Measurements from ENCODE around the gene PRICKLE4. TPM values are rescaled to one million over a fixed set of nuclear protein-coding genes. Genes with fewer than 3 reads are reported as not detected.
"Not testable (repeated sequence)": the region's sequence is repeated elsewhere in the genome, so short reads cannot be mapped to it uniquely, and the experiment has no call there.

PRICKLE4 gene
- total RNA-seq, 1 donor from 2014 or later = 13.1 TPM

DNA sequence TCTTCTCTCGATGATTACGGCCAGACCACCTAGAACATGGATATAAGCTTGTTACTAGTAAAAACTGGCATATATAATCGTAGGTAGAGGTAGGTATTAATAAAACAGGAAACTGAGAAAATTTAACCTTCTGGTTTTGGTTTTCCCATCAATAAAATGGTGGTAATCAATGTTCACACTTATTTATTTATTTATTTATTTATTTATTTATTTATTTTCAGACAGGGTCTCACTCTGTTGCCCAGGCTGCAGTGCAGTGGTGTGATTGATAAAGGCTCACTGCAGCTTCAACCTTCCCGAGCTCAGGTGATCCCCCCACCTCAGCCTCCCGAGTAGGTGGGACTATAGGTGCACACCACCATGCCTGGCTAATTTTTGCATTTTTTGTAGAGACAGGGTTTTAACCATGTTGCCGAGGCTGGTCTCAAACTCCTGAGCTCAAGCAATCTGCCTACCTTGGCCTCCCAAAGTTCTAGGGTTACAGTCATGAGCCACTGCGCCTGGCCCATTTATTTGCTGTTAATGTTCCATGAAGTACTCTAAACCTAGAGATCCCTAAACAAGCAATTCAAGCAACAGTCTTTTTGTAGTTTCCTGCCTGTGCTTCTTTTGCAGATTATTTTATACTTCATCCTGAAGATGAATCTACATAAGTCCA lies 18.4 kb downstream of the PRICKLE4 start:
- DNase-seq (ENCODE audit: low spot score) = no peak

DNA sequence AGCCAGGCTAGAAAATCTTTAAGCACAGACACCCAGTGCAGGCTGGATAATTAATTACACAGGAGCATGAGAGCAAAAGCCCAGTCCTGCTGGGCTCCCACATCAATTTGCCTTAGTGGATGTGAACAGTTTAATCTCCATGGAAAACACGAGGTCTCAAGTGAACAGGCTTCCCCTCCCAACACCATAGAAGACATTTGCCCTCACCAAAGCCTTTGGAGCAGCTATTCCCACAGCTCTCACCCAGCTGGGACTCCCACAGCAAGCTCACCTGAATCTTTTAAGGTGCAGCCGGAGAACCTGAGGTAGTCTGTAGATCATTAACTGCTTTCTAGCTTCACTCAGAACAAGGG lies 19.0 kb downstream of the PRICKLE4 start:
- DNase-seq (ENCODE audit: low spot score) = no peak

DNA sequence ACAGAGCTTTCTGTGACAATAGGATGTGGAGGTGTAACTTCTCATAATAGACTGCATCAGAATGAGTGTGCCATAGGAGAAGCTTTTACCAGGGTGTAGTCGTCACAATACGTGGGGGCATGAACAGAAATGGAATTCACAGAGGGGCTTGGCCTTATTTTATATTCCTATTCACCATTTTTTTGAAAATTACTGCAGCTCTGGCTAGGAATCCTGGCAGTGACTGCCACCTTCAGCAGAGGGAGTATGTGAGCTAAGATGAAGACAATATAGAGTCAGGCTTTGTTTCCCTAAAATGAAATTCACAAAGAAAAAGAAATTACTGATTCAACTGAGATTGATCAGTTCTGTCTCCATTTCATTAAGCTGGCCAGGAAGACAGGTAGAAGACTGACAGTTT lies 20.8 kb downstream of the PRICKLE4 start:
- no peak for DNase-seq (ENCODE audit: low spot score)

DNA sequence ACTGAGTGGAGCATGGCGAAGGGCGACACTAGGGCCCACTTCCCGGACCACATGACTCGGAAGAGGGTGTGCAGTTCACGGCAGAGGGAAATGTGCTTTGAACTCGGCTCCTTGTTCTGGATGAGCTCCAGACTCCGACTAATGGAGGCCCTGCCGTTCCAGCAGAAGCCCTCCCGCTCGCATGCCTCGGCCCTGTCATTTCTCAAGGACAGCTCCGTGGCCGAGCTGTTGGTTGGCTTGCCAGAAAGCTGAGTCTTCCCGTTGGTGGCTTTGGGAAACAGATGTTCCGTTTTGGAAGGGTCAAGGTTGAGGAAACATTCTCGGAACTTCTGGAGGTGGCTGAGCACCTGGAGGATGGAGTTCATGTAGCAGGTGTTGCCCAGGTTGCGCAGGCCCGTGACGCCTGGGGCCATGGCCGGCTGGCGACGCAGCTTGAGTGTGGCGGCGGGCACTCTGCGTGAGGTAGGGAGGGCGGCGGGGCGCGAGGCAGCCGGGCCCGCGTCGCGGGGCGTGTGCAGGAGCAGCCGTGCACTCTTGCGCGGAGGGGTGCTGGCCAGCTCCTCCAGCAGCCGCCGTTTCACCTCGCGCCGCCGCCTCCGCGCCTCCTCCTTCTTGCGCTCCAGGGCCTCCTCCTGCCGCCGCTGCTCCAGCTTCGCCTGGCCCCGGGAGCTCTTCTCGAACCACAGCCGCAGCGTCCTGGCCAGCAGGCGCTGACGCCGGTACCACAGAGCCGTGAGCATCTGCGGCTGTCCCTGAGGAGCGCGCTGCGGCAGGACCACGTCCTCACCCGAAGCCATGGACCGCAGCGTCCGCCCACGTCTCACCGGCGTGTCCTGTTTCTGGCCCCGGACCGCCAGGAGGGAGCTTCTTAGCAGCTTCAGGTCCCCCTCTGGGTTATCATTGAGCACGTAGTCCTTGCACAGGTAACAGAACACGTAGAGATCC lies 25.5 kb downstream of the PRICKLE4 start:
- DNase-seq (ENCODE audit: low spot score) = no peak

DNA sequence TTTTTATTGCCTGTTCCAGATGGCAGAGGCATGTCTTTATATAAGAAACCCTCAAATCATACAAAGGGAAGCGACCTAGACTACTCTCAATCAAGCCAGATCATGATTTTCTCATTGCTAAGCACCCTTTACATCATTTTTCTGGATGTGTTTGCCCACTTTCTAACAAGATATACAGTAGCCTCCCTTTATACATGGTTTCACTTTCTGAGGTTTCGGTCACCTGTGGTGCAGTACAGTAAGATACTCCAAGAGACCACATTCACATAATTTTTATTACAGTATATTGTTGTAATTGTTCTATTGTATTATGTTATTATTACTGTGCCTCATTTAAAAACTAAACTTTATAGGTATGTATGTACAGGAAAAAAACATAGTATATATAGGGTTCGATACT lies 30.5 kb downstream of the PRICKLE4 start:
- DNase-seq (ENCODE audit: low spot score) = no peak

DNA sequence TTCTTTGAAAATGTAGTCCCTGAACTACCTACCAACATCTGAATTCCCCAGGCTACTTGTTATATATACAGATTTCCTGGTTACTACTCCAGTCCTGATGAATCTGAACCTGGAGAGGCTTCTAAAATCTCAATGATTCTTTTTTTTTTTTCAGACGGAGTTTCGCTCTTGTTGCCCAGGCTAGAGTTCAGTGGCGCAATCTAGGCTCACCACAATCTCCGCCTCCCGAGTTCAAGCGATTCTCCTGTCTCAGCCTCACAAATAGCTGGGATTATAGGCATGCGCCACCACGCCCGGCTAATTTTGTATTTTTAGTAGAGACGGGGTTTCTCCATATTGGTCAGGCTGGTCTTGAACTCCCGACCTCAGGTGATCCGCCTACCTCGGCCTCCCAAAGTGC lies 31.4 kb downstream of the PRICKLE4 start:
- not testable (repeated sequence) for DNase-seq (ENCODE audit: low spot score)

DNA sequence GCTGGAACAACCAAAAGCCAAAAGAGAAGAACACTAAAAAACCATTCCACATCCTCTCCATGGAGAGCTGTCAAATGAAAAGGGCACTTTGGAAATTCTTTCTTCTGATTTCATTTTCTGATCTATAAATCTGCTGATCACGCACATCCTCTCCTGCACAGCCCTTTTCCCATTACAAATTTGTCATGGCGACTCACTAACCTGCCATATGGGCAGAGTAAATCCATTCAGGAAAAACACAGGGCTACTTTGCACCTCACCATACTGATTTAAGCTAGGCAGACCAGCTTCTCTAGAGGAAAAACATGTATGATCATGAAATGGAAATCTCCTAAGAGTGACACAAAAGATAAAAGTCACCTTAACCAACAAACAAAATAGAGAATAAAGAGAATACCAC lies 32.9 kb downstream of the PRICKLE4 start:
- DNase-seq (ENCODE audit: low spot score) = no peak

DNA sequence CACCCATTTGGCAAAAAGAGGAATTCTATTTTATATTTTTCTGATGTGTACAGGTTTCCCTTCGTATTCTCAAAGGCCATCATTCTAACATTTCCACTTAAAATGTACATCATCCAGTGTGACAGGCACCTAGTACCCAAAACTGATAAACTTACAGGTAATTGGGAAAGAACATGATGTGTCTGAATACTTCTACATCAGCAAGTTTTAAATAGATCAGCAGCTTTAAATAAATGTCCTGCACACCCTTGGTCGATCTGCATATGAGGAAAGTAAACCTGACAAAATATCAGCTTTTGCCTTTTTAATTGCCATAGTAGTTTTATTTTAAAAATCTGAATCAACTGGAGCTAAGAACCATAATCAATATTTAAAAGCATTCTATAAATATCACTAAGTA lies 33.4 kb downstream of the PRICKLE4 start:
- no peak for DNase-seq (ENCODE audit: low spot score)

DNA sequence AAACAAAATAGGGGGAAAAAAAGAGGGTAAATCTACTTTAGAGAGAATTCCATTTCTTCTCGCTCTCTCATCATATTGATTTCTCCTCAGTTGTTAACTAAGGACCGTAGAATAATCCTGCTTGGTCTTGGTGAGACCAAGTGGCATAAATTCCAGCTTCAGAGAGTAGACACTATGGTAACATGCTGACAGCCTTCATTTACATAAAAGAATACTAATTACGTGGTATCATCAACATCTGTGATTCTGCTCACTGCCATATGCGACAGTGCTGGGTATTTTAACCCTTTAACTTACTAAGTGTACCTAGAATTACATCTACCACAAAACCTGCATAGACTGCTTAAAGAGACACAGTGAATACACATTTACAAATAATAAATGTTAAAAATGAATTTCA lies 34.0 kb downstream of the PRICKLE4 start:
- no peak for DNase-seq (ENCODE audit: low spot score)

DNA sequence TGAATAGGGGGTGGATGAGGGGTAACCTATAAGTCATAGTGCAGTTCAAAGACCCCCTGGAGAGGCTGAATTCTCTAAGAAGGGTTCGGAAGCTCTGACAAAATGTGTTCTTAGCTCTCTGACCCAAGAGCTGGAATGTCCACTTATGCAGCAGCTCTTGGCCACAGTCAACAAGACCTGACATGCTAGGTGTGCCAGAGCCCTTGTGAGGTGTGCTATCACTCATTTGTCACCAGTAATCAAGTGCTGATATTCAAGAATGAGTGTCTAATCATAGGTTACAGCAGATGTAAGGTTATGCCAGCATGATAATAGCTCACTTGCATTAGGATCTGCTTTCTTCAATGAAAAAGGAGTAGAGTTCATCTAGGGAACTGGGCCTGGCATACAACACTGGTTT lies 35.0 kb downstream of the PRICKLE4 start:
- no peak for DNase-seq (ENCODE audit: low spot score)

DNA sequence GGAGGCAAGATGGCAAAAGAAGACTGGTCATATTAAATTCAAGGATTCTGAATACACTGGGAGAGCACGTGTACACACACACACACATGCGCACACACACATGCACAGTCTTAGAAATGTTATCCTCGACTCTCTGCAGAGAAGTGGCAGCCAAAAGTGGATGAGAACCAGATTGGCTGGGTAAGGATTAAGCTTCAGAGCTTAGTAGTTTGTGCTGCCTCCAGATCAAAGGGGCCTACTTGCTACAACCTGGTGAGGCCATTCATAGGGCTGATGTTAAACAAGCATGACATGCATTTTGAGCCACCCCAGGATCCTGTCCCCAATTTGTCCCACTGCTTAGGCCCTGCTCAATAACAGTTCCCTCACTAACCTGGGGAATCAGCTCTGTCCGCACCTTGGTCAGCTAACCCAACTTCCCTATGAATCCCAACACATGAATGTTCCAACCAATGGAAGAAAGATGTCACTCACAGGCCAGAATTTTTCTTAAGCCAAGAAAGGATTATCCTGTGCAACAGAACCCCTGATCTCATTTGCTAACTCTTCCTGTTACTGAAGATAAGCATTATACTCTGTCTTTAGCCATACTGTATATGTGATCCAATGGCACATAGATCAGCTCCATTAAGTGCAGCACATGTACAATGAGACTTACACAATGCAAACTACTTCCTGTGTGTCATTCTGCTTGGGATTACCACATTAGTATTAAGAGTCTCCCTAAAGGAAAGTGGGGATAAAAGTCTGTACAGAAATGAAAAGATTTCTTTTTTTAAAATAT lies 37.9 kb downstream of the PRICKLE4 start:
- no peak for DNase-seq (ENCODE audit: low spot score)

DNA sequence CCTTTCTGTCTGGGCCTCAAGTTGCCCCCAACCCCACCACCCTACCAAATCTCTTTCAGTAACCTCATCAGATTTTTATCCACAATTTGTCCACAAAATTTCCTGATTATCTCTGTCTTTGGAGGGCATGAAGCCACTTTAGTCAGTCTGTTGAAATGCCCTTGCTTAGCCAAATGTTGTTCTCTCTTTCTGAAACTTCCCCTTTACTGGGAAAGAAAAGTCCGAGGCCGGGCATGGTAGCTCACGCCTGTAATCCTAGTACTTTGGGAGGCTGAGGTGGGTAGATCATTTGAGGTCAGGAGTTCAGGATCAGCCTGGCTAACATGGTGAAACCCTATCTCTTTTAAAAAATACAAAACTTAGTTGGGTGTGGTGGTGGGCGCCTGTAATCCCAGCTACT lies 40.7 kb downstream of the PRICKLE4 start:
- DNase-seq (ENCODE audit: low spot score) = no peak

DNA sequence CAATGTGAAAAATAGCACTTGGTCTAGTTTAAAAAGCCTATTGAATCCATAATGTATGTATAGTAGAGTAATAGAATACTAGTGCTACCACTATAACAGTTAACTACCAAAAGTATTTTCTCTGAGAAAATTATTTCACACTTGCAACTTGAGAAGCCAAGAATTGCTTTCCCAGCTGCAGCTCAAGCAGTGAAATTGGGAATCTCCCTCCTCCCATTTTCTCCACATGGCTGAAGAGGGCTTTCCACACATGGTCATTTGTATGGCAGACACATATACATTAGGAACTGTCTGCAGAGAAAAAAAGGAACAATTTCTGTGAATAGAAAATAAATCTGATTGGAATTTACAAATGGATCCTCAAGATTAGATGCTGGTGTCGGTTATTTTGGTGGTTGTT lies 41.4 kb downstream of the PRICKLE4 start:
- DNase-seq (ENCODE audit: low spot score) = no peak

DNA sequence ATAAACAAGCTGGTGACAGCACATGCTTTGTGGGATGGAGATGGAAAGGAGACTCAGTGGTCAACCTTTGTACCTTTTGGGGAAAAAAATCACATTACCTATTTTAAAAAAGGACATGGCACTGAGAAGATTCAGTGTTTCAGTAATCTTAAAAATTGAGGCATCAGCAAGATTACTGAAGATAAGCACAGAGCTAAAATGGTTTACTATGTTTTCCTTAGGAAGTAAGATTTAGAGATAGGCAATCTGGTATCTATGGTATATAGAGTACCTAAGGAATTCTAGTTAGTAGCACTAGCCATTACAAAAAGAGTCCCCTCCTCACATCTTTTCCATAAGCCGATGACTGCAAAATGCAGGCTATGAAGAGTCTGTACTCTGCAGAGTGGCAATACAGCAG lies 42.6 kb downstream of the PRICKLE4 start:
- no peak for DNase-seq (ENCODE audit: low spot score)

DNA sequence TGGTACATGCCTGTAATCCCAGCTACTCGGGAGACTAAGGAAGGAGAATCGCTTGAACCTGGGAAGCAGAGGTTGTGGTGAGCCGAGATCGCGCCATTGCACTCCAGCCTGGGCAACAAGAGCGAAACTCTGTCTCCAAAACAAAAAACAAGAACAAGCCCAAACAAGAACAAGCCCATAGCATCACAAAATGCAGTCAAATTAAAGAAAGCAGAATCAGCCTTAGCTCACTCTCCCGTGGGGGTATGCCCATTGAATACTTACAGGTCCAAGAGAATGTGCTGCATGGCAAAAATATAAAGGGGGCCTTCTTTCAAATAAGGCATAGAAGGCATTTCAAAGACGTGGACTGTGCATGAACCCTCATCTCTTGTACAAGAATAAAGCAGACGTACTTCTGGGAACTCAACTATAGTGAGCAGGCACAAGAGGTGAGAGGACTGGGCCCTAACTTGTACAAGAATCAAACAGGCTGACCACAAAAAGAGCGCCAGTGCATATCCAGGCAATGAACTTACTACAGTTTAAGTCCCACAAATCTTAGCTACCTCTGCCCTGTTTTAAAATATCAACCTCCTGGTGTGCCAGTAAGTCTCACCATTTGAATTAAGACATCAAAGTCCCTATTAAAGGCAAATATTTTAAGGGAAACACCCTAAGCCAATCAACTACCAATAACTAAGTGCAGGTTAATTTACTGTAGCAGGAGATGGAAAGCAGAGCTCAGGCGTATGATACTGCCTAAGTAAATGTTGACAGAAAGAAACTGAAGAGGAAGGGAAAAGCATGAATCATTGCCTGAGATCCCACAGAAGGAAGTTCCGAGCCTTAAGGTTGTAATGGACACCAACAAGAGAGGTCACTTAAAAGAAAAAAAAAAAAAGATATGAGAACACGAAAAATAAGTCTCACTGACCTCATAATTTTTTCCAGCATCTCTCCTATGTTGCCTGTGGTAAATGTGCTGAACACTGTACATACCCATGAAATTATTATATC lies 44.3 kb downstream of the PRICKLE4 start:
- no peak for DNase-seq (ENCODE audit: low spot score)

DNA sequence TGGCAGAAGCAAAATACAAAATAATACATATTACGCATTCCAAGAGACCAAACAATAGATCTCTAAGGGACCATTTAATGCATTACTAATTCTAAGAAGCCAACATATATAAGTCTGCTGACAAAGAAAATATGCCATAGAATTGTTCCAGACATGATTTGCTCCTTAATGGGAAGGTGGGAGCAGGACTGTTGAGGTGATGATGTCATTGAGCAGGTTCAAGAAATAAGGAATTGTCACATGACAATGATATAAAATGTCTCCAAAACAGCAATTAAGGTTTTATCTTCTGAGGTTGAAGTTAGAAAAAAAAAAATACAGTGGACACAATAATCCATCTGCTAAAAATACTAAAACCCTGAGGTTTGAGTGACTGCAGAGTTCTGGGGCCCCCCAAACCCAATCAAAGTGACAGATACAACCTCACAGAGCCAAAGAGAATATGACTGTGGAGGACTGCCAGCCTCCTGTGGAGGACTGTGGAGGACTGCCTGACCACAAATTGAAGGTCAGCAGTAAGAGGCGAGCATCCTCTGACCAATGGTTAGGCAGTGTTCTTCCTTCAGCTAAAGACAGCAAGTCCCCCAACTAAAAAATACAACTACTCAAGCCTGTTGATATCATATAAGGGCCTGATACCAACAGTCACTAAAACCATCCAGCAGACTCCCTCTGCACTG lies 45.9 kb downstream of the PRICKLE4 start:
- DNase-seq (ENCODE audit: low spot score) = no peak

DNA sequence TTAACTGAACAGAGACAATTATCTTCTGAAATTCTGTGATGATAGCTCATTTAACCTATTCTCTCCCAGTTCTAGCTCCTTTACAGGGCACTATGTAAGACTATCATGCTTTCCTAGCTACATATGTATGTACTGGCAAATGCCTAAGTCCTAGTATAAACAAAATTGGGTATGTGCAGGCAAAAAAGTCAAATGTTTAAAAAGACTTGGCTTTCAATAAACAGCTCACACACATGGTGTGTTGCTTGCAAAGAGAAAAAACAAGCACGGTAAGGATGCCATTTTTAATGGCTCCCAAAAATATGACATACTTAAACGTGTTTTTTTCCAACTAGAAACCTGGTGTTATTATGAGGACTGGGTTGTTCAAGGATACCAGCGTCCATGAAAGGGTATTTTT lies 51.7 kb downstream of the PRICKLE4 start:
- DNase-seq (ENCODE audit: low spot score) = no peak

DNA sequence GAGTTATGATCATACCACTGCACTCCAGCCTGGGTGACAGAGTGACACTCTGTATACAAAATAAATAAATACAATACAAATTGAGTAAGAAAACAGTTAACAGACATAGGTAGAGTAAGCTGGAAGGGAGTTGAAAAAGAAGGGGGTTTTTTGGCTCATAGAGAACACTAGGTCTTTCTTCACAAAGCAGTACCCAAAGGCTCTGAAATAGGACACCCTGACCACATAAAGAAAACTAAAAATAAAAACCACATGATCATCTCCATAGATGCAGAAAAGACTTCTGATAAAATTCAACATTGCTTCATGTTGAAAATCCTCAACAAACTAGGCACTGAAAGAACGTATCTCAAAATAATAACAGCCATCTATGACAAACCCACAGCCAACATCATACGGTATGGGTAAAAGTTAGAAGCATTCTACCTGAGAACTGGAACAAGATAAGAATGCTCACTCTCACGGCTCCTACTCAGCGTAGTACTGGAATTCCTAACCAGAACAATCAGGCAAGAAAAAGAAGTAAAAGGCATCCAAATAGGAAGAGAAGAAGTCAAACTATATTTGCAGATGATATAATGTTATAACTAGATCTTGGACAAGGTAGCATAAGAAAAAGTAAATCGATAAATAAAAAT lies 55.6 kb downstream of the PRICKLE4 start:
- no peak for DNase-seq (ENCODE audit: low spot score)

DNA sequence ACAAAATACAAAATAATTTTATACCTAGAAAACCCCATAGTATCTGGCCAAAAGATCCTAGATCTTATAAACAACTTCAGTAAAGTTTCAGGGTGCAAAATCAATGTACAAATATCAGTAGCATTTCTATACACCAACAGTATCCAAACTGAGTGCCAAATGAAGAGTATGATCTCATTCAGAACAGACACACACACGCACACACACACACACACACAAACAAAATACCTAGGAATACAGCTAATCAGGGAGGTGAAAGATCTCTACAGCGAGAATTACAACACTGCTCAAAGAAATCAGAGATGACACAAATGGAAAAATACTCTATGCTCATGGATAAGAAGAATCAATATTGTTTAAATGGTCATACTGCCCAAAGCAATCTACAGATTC lies 56.1 kb downstream of the PRICKLE4 start:
- no peak for DNase-seq (ENCODE audit: low spot score)
